ENCODE results near the gene SERPINE1.
"Not testable (repeated sequence)": the region's sequence is repeated elsewhere in the genome, so short reads cannot be mapped to it uniquely, and the experiment has no call there.

The SERPINE1 gene

DNA sequence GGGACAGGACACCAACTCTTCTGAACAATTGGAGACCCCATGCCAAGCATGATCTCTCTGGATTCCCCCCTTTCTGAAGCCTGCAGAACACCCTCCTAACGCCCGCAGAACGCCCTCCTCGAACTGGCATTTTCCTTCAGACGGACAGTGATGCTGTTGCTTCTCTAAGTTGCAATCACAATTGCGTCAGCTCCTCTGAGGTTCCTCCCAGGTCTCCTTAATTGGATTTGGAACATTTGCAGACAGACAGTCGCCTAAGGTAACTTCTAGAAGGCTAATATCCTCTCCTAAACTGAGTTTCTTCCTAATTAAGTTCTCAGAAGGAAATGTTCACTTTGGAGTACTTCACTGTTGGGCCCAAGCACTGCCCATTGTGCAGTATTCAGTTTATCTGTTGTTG lies 20.5 kb upstream of the SERPINE1 start:
- H3K27ac Mint-ChIP-seq = no peak overlapping the region
- H3K27me3 Mint-ChIP-seq (ENCODE audit: low read depth) = peaks cover 5% of the 10 kb centered on the region
- H3K9me3 Mint-ChIP-seq = no peaks in the 10 kb centered on the region
- TF ChIP-seq, protein P1, sequence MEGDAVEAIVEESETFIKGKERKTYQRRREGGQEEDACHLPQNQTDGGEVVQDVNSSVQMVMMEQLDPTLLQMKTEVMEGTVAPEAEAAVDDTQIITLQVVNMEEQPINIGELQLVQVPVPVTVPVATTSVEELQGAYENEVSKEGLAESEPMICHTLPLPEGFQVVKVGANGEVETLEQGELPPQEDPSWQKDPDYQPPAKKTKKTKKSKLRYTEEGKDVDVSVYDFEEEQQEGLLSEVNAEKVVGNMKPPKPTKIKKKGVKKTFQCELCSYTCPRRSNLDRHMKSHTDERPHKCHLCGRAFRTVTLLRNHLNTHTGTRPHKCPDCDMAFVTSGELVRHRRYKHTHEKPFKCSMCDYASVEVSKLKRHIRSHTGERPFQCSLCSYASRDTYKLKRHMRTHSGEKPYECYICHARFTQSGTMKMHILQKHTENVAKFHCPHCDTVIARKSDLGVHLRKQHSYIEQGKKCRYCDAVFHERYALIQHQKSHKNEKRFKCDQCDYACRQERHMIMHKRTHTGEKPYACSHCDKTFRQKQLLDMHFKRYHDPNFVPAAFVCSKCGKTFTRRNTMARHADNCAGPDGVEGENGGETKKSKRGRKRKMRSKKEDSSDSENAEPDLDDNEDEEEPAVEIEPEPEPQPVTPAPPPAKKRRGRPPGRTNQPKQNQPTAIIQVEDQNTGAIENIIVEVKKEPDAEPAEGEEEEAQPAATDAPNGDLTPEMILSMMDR (IDR thresholded peaks at IDR 0.05; ENCODE audit: unreplicated experiment in 3 of 3) = no peak
- no peak overlapping the region for H3K4me3 Mint-ChIP-seq
- H3K36me3 Mint-ChIP-seq (ENCODE audit: low read depth) = no peaks in the 10 kb centered on the region
- peaks cover 5% of the 10 kb centered on the region for H3K4me1 Mint-ChIP-seq

GRCh38 chr7:101108330-101108857 lies 18.5 kb upstream of the SERPINE1 start:
- H3K9me3 Mint-ChIP-seq = no peaks in the 10 kb centered on the region
- H3K27me3 Mint-ChIP-seq (ENCODE audit: low read depth) = peaks cover 4% of the 10 kb centered on the region
- H3K27ac Mint-ChIP-seq = no peak overlapping the region
- H3K36me3 Mint-ChIP-seq (ENCODE audit: low read depth) = no peaks in the 10 kb centered on the region
- TF ChIP-seq, protein P1 (IDR thresholded peaks at IDR 0.05; ENCODE audit: unreplicated experiment in 3 of 3) = no peak
- peaks cover 10% of the 10 kb centered on the region for H3K4me1 Mint-ChIP-seq
- no peak overlapping the region for H3K4me3 Mint-ChIP-seq

DNA sequence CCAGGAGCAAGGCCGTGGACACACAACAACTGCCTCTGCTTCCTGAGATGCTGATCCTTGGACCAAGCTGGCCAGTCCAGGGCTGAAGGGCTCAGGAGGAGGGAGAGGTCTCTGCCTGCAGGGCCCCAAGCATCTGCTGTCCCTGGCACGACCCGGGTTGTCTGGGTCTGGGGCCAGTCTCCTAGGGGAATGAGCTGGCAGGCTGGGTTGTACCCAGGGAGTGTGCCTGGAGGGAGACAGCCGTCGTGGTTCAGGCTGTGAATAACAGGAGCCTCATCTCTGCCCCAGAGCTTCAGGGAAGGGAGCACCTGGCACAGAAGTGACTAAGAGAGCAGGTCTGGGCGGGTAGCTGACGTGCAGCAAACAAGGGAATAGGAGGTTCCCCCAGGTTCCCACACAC lies 17.9 kb upstream of the SERPINE1 start:
- H3K4me3 Mint-ChIP-seq = no peak overlapping the region
- peaks cover 10% of the 10 kb centered on the region for H3K4me1 Mint-ChIP-seq
- TF ChIP-seq, protein P1 (IDR thresholded peaks at IDR 0.05; ENCODE audit: unreplicated experiment in 3 of 3) = no peak
- H3K9me3 Mint-ChIP-seq = no peaks in the 10 kb centered on the region
- H3K36me3 Mint-ChIP-seq (ENCODE audit: low read depth) = no peaks in the 10 kb centered on the region
- no peak overlapping the region for H3K27ac Mint-ChIP-seq
- peaks cover 4% of the 10 kb centered on the region for H3K27me3 Mint-ChIP-seq (ENCODE audit: low read depth)

DNA sequence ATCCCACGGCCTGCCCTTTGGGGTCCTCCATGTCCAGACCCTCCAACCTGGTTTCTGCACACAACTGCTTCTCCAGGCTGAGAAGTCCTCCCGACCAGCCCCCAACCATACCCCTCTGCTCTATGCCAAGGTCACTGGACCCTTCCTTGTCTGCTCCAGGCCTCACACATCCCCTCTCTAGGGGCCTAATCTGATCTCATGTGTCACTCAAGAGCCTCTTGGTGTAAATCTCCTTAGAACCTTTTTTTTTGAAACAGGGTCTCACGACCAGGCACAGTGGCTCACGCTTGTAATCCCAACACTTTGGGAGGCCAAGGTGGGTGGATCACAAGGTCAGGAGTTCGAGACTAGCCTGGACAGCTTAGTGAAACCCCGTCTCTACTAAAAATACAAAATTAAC lies 17.5 kb upstream of the SERPINE1 start:
- Mint-ChIP-seq H3K4me1 (peaks cover 10% of the 10 kb centered on the region), H3K27me3 (ENCODE audit: low read depth) (peaks cover 4% of the 10 kb centered on the region), H3K4me3 (no peak overlapping the region), H3K9me3 (no peaks in the 10 kb centered on the region), H3K36me3 (ENCODE audit: low read depth) (no peaks in the 10 kb centered on the region), H3K27ac (no peak overlapping the region)
- TF ChIP-seq, protein P1 (IDR thresholded peaks at IDR 0.05; ENCODE audit: unreplicated experiment in 3 of 3) = no peak

GRCh38 chr7:101111261-101111660 lies 15.6 kb upstream of the SERPINE1 start:
- no peaks in the 10 kb centered on the region for H3K9me3 Mint-ChIP-seq
- TF ChIP-seq, protein P1 (IDR thresholded peaks at IDR 0.05; ENCODE audit: unreplicated experiment in 3 of 3) = no peak
- H3K27me3 Mint-ChIP-seq (ENCODE audit: low read depth) = peaks cover 4% of the 10 kb centered on the region
- peaks cover 11% of the 10 kb centered on the region for H3K4me1 Mint-ChIP-seq
- no peak overlapping the region for H3K4me3 Mint-ChIP-seq
- no peak overlapping the region for H3K27ac Mint-ChIP-seq
- no peaks in the 10 kb centered on the region for H3K36me3 Mint-ChIP-seq (ENCODE audit: low read depth)

GRCh38 chr7:101112233-101112632 lies 14.7 kb upstream of the SERPINE1 start:
- Mint-ChIP-seq H3K36me3 (ENCODE audit: low read depth) (no peaks in the 10 kb centered on the region), H3K9me3 (no peaks in the 10 kb centered on the region), H3K4me1 (peaks cover 18% of the 10 kb centered on the region), H3K27me3 (ENCODE audit: low read depth) (peaks cover 4% of the 10 kb centered on the region), H3K4me3 (no peak overlapping the region), H3K27ac (peak overlapping the region in 2 of 3 experiments; percentile 89 to 91)
- TF ChIP-seq, protein P1 (IDR thresholded peaks at IDR 0.05; ENCODE audit: unreplicated experiment in 3 of 3) = no peak

GRCh38 chr7:101113140-101113539 lies 13.8 kb upstream of the SERPINE1 start:
- H3K27ac Mint-ChIP-seq = peak overlapping the region in 2 of 3 experiments; percentile 28 to 89
- H3K36me3 Mint-ChIP-seq (ENCODE audit: low read depth); H3K27me3 Mint-ChIP-seq (ENCODE audit: low read depth); H3K9me3 Mint-ChIP-seq; H3K4me3 Mint-ChIP-seq: not testable (repeated sequence)
- H3K4me1 Mint-ChIP-seq = peaks cover 18% of the 10 kb centered on the region
